Measurements from ENCODE around the gene ARHGEF38.

GRCh38 chr4:105714071-105714521 lies 161.7 kb downstream of the ARHGEF38 start:
- TF ChIP-seq CTCF (IDR thresholded peaks at IDR 0.05; ENCODE audit: low read depth, low read length, poor library complexity, severe bottlenecking) (no peak), EZH2phosphoT487 (IDR thresholded peaks at IDR 0.05; ENCODE audit: borderline replicate concordance, low read length) (no peak)

Measured in DOHH2 (cell line).